Thyroid gland (tissue), 4 donors: ENCODE measurements around the gene COL9A1.

Source experiments
- POLR2A ChIP-seq, 2 donors: fragments of 450-650 bp; IDR thresholded peaks; one replicate each; pipeline ENCODE4 v1.6.1; 2017; ENCODE audit warnings: antibody characterized with exemption in 2 of 2, mild to moderate bottlenecking in 2 of 2, moderate library complexity in 1 of 2
- TF ChIP-seq, protein P1 (sequence below), 6 experiments: fragments of 200-600 bp in 3 of 6; fragments of 450-650 bp in 3 of 6; sonication (generic) in 3 of 6; IDR thresholded peaks; one replicate each; pipeline ENCODE4 v1.5.1; 2016 to 2019; ENCODE audit warnings: antibody characterized with exemption in 6 of 6, mild to moderate bottlenecking in 2 of 6, inconsistent platforms in 1 of 6, moderate library complexity in 1 of 6

DNA sequence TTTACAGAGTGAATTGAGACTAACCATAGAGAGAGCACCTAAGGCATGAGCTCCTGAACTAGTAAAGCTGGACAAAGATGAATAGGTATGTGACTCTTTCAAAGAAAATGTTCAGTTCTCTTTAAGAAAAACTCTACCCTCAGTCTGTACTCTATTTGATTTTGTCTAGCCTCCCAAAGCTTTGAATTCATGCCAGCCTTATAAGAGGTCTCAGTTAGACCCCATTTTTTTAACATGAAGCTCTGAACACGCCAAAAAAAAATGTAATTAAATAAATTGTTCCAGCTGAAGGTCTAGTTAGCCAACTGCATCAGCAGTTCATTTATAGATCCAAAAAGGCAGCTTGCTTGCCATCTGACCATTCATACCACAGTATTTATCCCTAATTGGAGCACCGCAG is 71.6 kb downstream of the COL9A1 start:
- TF ChIP-seq, protein P1, sequence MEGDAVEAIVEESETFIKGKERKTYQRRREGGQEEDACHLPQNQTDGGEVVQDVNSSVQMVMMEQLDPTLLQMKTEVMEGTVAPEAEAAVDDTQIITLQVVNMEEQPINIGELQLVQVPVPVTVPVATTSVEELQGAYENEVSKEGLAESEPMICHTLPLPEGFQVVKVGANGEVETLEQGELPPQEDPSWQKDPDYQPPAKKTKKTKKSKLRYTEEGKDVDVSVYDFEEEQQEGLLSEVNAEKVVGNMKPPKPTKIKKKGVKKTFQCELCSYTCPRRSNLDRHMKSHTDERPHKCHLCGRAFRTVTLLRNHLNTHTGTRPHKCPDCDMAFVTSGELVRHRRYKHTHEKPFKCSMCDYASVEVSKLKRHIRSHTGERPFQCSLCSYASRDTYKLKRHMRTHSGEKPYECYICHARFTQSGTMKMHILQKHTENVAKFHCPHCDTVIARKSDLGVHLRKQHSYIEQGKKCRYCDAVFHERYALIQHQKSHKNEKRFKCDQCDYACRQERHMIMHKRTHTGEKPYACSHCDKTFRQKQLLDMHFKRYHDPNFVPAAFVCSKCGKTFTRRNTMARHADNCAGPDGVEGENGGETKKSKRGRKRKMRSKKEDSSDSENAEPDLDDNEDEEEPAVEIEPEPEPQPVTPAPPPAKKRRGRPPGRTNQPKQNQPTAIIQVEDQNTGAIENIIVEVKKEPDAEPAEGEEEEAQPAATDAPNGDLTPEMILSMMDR (IDR thresholded peaks at IDR 0.05) = no peak
- TF ChIP-seq POLR2A (IDR thresholded peaks at IDR 0.05) = no peak
